GM23248 (cell line): ENCODE results near the gene MARCHF3.

Source experiments
- EZH2 ChIP-seq: fragments of 200-600 bp; sonication (generic); IDR thresholded peaks from 2 replicates; pipeline ENCODE4 v1.6.1; 2018; ENCODE audit warnings: antibody characterized with exemption, mild to moderate bottlenecking; ENCODE audit not compliant: insufficient read depth, poor library complexity, severe bottlenecking
- EZH2phosphoT487 ChIP-seq: fragments of 200-600 bp; sonication (generic); IDR thresholded peaks from 2 replicates; pipeline ENCODE4 v1.6.1; 2018; ENCODE audit warnings: antibody characterized with exemption, moderate library complexity, mild to moderate bottlenecking, low read depth; ENCODE audit not compliant: insufficient read depth

DNA sequence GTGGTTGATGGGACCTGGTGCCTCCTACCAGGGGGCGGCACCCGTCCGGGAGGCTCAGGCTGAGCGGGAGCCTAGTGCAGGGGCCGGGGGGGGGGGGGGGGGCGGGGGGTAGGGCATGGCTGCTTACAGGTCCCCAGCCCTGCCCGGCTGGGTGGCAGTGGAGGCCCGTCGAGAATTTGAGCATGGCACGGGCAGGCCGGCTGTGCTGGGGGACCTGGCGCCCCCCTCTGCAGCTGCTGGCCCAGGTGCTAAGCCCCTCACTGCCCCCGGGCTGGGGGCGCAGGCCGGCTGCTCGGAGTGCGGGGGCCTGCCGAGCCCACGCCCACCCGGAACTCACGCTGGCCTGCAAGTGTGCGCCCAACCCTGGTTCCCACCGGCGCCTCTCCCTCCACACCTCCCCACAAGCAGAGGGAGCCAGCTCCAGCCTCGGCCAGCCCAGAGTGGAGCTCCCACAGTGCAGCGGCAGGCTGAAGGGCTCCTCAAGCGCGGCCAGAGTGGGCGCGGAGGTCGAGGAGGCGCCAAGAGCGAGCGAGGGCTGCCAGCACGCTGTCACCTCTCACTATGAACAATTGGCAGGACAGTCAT lies 175.7 kb downstream of the MARCHF3 start:
- TF ChIP-seq EZH2phosphoT487 (no peak), EZH2 (no peak)
